HCT116 (cell line): ENCODE data around the gene TAB3. TPM values are rescaled to one million over a fixed set of nuclear protein-coding genes. Genes with fewer than 3 reads are reported as not detected.

ENCODE experiments used
- ATAC-seq: fragments of 200-7000 bp; cut with Tn5 transposase; 2 replicates; pipeline ENCODE4 v1.9.1; 2020; ENCODE audit warnings: mild to moderate bottlenecking, moderate library complexity
- BruUV-seq: library from RNA; stranded (reverse); fragments of 400-500 nt; replicated peaks from 2 replicates; lab custom pipeline; 2021; lab: Mats Ljungman, UMichigan
- CTCF ChIA-PET: fragments of 300-600 bp; sonication (Branson Sonifier 250); formaldehyde crosslinking; loops from one replicate; lab custom pipeline; 2021; ENCODE audit warnings: antibody characterized with exemption; lab: Charles Lee
- POLR2A ChIA-PET: fragments of 300-600, 350-600 bp; sonication (Branson Sonifier 250); formaldehyde crosslinking; loops from one replicate; lab custom pipeline; 2021; ENCODE audit warnings: antibody characterized with exemption; lab: Charles Lee
- RAD21 ChIA-PET, 2 experiments: fragments of 300-600 bp; sonication (Branson Sonifier 250); formaldehyde crosslinking; loops; one replicate each; lab custom pipeline; 2023; ENCODE audit warnings: low total read pairs in 2 of 2; ENCODE audit not compliant: uncharacterized antibody in 2 of 2, unreplicated experiment in 2 of 2, low non-redundant PET in 1 of 2; lab: Charles Lee
- DNase-seq: peaks from one replicate; pipeline ENCODE4 v3.0.0-alpha.2; 2010; ENCODE audit warnings: low read depth, low spot score
- H2AFZ ChIP-seq: fragments of 200-600 bp; shearing (Covaris generic), sonication (generic); 2 replicates; pipeline ENCODE4 v1.6.1; 2017; ENCODE audit warnings: low read depth, mixed run types, mixed read lengths, antibody characterized with exemption, low read length; ENCODE audit not compliant: poor library complexity, severe bottlenecking
- H3K27ac ChIP-seq: 2 replicates; pipeline ENCODE4 v1.5.1; 2012; ENCODE audit warnings: low read depth, low read length
- H3K27me3 ChIP-seq: fragments of 200-600 bp; sonication (generic); 2 replicates; pipeline ENCODE4 v1.6.1; 2016; ENCODE audit warnings: mixed run types, low read length, mixed read lengths; ENCODE audit not compliant: insufficient read depth
- H3K36me3 ChIP-seq, 2 experiments: fragments of 200-500 bp in 1 of 2; fragments of 200-600 bp in 1 of 2; sonication (Bioruptor generic) in 1 of 2; sonication (generic) in 1 of 2; 2 replicates each; pipeline versions ENCODE4 v1.5.1 to v1.6.1; 2014 to 2016; ENCODE audit warnings: low read length in 2 of 2, inconsistent platforms in 1 of 2, mixed read lengths in 1 of 2, mixed run types in 1 of 2; ENCODE audit not compliant: insufficient read depth in 2 of 2, control insufficient read depth in 1 of 2
- H3K4me1 ChIP-seq, 2 experiments: fragments of 200-600 bp in 1 of 2; sonication (generic) in 1 of 2; 2 replicates each; pipeline versions ENCODE4 v1.5.1 to v1.6.1; 2012 to 2017; ENCODE audit warnings: low read length in 2 of 2, inconsistent platforms in 1 of 2, mild to moderate bottlenecking in 1 of 2, mixed read lengths in 1 of 2, mixed run types in 1 of 2, moderate library complexity in 1 of 2; ENCODE audit not compliant: insufficient read depth in 2 of 2, control insufficient read depth in 1 of 2
- H3K4me2 ChIP-seq: fragments of 200-600 bp; sonication (generic); 2 replicates; pipeline ENCODE4 v1.6.1; 2017; ENCODE audit warnings: mixed run types, low read length, mixed read lengths
- H3K4me3 ChIP-seq, 2 experiments: fragments of 200-600 bp in 1 of 2; sonication (generic) in 1 of 2; replicated peaks in 1 of 2; 2 replicates each; pipeline ENCODE4 v1.5.1; 2011 to 2016; ENCODE audit warnings: low read length in 2 of 2, control low read depth in 1 of 2, low read depth in 1 of 2, mild to moderate bottlenecking in 1 of 2, mixed read lengths in 1 of 2, mixed run types in 1 of 2
- H3K79me2 ChIP-seq: fragments of 200-600 bp; sonication (generic); 2 replicates; pipeline ENCODE4 v1.6.1; 2017; ENCODE audit warnings: mild to moderate bottlenecking, mixed run types, low read length, moderate library complexity, mixed read lengths; ENCODE audit not compliant: insufficient read depth
- H3K9ac ChIP-seq: fragments of 200-600 bp; sonication (generic); 2 replicates; pipeline ENCODE4 v1.6.1; 2016; ENCODE audit warnings: low read length, mixed read lengths
- H3K9me2 ChIP-seq: fragments of 200-600 bp; sonication (generic), shearing (Covaris generic); 2 replicates; pipeline ENCODE4 v1.6.1; 2017; ENCODE audit warnings: mixed run types, mild to moderate bottlenecking, moderate library complexity; ENCODE audit not compliant: insufficient read depth
- H3K9me3 ChIP-seq, 2 experiments: fragments of 200-500 bp in 1 of 2; fragments of 200-600 bp in 1 of 2; sonication (Bioruptor generic) in 1 of 2; sonication (generic) in 1 of 2; 2 replicates each; pipeline ENCODE4 v1.6.1; 2014 to 2017; ENCODE audit warnings: low read length in 2 of 2, mixed read lengths in 2 of 2, inconsistent platforms in 1 of 2, low read depth in 1 of 2, mild to moderate bottlenecking in 1 of 2, mixed run types in 1 of 2, moderate library complexity in 1 of 2; ENCODE audit not compliant: control insufficient read depth in 1 of 2, insufficient read depth in 1 of 2
- H4K20me1 ChIP-seq: fragments of 200-600 bp; sonication (generic), shearing (Covaris generic); 2 replicates; pipeline ENCODE4 v1.6.1; 2017; ENCODE audit warnings: mixed run types, mild to moderate bottlenecking, moderate library complexity; ENCODE audit not compliant: insufficient read depth
- CTCF ChIP-seq, 3 experiments: fragments of 200-600 bp in 1 of 3; sonication (generic) in 1 of 3; IDR thresholded peaks in 2 of 3; conservative IDR thresholded peaks in 1 of 3; 2 replicates each; pipeline ENCODE4 v1.5.1; 2012 to 2017; ENCODE audit warnings: low read depth in 2 of 3, low read length in 2 of 3, antibody characterized with exemption in 1 of 3, borderline replicate concordance in 1 of 3, control low read depth in 1 of 3, mild to moderate bottlenecking in 1 of 3, mixed read lengths in 1 of 3, mixed run types in 1 of 3, moderate library complexity in 1 of 3; ENCODE audit not compliant: insufficient read depth in 1 of 3
- EGR1 ChIP-seq: IDR thresholded peaks from 2 replicates; pipeline ENCODE4 v1.6.1; 2012; ENCODE audit warnings: low read depth
- FOSL1 ChIP-seq: IDR thresholded peaks from 2 replicates; pipeline ENCODE4 v1.6.1; 2012; ENCODE audit warnings: low read depth
- intact Hi-C: fragments of 100-400 bp; cut with micrococcal nuclease; formaldehyde crosslinking; loops from 2 replicates; pipeline ENCODE4 v1.10.0; 2022
- total RNA-seq: library from RNA; stranded (reverse); gene quantifications from one replicate; pipeline ENCODE4 v1.2.1, GENCODE V29; 2021; ENCODE audit not compliant: unreplicated experiment

The TAB3 gene
- total RNA-seq, 1 experiment from 2014 or later, result 11.2 TPM

- POLR2A ChIA-PET, result no interaction called here
- H3K79me2 ChIP-seq, result no peaks in the 10 kb centered on the region
- TF ChIP-seq CTCF (IDR thresholded peaks at IDR 0.05 in 2 of 3, conservative IDR thresholded peaks at IDR 0.05 in 1 of 3; ENCODE audit: borderline replicate concordance in 1 of 3, insufficient read depth in 1 of 3, low read depth in 2 of 3, low read length in 2 of 3), result no peak
- no peak for TF ChIP-seq EGR1
- no peak overlapping the region for H2AFZ ChIP-seq
- no peak overlapping the region for H3K4me2 ChIP-seq
- no peaks in the 10 kb centered on the region for H3K27me3 ChIP-seq
- no peak overlapping the region for H3K27ac ChIP-seq
- CTCF ChIA-PET, result no interaction called here
- intact Hi-C loops, result no loop called here
- no peaks in the 10 kb centered on the region for H3K36me3 ChIP-seq
- DNase-seq (no peak), ATAC-seq (no peak)
- H3K9ac ChIP-seq, result no peak overlapping the region
- no peaks in the 10 kb centered on the region for H3K9me2 ChIP-seq
- RAD21 ChIA-PET, result no interaction called here
- BruUV-seq, result no TSS peak
- H3K9me3 ChIP-seq, result no peaks in the 10 kb centered on the region
- no peak overlapping the region for H3K4me3 ChIP-seq
- no peaks in the 10 kb centered on the region for H3K4me1 ChIP-seq
- no peaks in the 10 kb centered on the region for H4K20me1 ChIP-seq
Measured at GRCh38 chrX:30830326-30830943, 58.6 kb downstream of the TAB3 start.

- ChIA-PET POLR2A (no interaction called here), RAD21 (no interaction called here), CTCF (no interaction called here)
- BruUV-seq, result no TSS peak
- DNase-seq (no peak), ATAC-seq (no peak)
- Histone ChIP-seq H2AFZ (no peak overlapping the region), H3K27me3 (no peaks in the 10 kb centered on the region), H3K79me2 (no peaks in the 10 kb centered on the region), H3K36me3 (no peaks in the 10 kb centered on the region), H3K4me3 (no peak overlapping the region), H3K9me3 (no peaks in the 10 kb centered on the region), H4K20me1 (no peaks in the 10 kb centered on the region), H3K4me1 (no peaks in the 10 kb centered on the region), H3K4me2 (no peak overlapping the region), H3K9me2 (no peaks in the 10 kb centered on the region), H3K9ac (no peak overlapping the region), H3K27ac (no peak overlapping the region)
- intact Hi-C loops, result loop anchor here (10.0 kb wide), 1 partner anchor 89 kb away; no protein-coding TSS in a partner anchor
- no peak for TF ChIP-seq FOSL1
Measured at GRCh38 chrX:30824275-30824674, 64.8 kb downstream of the TAB3 start.
